IMR-90 (cell line): ENCODE results near the gene ZAR1.

ENCODE experiments used
- CHD1 ChIP-seq: IDR thresholded peaks from 2 replicates; pipeline ENCODE4 v1.6.1; 2012; ENCODE audit warnings: low read depth, low read length, improper control_type of control experiment
- POLR2A ChIP-seq: IDR thresholded peaks from 2 replicates; pipeline ENCODE4 v1.6.1; 2012; ENCODE audit warnings: mild to moderate bottlenecking, low read depth, low read length
- TF ChIP-seq, protein P1 (sequence below): conservative IDR thresholded peaks from 2 replicates; pipeline ENCODE4 v1.5.1; 2012; ENCODE audit warnings: mild to moderate bottlenecking, low read depth, low read length, improper control_type of control experiment

- TF ChIP-seq, protein P1, sequence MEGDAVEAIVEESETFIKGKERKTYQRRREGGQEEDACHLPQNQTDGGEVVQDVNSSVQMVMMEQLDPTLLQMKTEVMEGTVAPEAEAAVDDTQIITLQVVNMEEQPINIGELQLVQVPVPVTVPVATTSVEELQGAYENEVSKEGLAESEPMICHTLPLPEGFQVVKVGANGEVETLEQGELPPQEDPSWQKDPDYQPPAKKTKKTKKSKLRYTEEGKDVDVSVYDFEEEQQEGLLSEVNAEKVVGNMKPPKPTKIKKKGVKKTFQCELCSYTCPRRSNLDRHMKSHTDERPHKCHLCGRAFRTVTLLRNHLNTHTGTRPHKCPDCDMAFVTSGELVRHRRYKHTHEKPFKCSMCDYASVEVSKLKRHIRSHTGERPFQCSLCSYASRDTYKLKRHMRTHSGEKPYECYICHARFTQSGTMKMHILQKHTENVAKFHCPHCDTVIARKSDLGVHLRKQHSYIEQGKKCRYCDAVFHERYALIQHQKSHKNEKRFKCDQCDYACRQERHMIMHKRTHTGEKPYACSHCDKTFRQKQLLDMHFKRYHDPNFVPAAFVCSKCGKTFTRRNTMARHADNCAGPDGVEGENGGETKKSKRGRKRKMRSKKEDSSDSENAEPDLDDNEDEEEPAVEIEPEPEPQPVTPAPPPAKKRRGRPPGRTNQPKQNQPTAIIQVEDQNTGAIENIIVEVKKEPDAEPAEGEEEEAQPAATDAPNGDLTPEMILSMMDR: no peak
- TF ChIP-seq POLR2A: no peak
- TF ChIP-seq CHD1: no peak
Measured at GRCh38 chr4:48504026-48504330, 13.9 kb downstream of the ZAR1 start.
